ENCODE data around the gene AQP12B. TPM values are rescaled to one million over a fixed set of nuclear protein-coding genes. Genes with fewer than 3 reads are reported as not detected.
A peak's percentile ranks its signal among the peaks of the same experiment; 100 is the strongest.

AQP12B gene
- total RNA-seq, 1 donor from 2014 or later, result not detected

DNA sequence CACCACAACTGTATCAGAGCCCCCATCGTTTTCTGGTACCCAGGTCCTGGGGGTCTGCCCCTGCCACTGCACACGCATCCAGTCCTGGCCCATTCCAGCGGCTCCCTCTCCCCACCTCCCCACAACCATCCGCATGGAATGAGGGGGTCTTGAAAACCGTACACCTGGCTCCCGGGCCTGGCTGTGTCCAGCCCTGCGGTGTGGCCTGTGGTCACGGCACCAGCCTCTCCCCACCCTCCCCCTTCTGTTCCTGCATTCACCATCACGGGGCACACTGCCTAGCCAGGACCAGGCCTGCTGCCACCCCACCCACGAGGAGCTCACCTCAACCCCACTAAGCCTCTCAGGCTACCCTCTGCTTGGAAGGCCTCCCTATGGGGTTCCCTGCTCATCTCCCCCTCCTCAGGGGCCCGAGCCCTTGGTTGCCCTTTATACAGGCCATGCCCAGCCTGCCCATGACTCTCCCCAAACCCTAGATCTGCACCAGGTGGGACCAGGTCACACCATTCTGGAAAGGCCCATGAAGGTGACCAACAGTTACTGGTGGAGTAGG, 46.0 kb downstream of the AQP12B start:
- intact Hi-C loops (cut with micrococcal nuclease), result no loop called here
- DNase-seq, result peak; percentile 6

DNA sequence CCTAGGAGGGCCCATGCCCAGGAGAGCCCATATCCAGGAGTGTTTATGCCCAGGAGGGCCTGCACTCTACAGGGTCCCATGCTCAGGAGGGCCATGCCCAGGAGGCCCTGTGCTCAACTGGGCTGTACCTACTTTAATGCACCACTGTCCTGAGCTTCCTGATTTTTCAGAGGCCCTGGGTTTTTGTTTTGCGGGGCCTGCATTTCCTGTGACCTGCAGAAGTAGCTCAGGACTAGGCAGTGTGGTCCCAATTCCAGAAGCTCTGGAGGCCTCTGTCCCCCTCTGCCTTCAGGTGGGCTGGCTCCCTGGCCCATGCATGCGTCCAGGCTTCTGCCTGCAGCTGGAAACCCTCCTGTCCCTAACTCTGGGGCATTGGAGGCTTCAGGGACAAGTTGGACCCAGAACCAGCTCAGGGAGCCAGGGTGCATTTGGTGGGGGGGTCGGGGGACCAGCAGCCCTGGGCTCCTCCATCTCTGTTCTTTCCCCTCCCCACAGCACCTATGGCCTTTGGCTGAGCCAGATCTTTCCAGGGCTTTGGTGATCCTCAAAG, 46.6 kb downstream of the AQP12B start:
- Histone ChIP-seq H3K4me1 (no peaks in the 10 kb centered on the region), H3K36me3 (no peaks in the 10 kb centered on the region), H3K9me3 (replicated peaks) (peaks cover 14% of the 10 kb centered on the region), H3K4me3 (no peak overlapping the region), H3K27ac (replicated peaks) (no peak overlapping the region), H3K27me3 (ENCODE audit: low read depth) (peaks cover 5% of the 10 kb centered on the region)
- DNase-seq, result peak; percentile 6
- intact Hi-C loops (cut with micrococcal nuclease), result no loop called here
- TF ChIP-seq, protein P1, sequence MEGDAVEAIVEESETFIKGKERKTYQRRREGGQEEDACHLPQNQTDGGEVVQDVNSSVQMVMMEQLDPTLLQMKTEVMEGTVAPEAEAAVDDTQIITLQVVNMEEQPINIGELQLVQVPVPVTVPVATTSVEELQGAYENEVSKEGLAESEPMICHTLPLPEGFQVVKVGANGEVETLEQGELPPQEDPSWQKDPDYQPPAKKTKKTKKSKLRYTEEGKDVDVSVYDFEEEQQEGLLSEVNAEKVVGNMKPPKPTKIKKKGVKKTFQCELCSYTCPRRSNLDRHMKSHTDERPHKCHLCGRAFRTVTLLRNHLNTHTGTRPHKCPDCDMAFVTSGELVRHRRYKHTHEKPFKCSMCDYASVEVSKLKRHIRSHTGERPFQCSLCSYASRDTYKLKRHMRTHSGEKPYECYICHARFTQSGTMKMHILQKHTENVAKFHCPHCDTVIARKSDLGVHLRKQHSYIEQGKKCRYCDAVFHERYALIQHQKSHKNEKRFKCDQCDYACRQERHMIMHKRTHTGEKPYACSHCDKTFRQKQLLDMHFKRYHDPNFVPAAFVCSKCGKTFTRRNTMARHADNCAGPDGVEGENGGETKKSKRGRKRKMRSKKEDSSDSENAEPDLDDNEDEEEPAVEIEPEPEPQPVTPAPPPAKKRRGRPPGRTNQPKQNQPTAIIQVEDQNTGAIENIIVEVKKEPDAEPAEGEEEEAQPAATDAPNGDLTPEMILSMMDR (IDR thresholded peaks at IDR 0.05; ENCODE audit: borderline replicate concordance), result no peak

More for the DNA sequence above, 46.0 kb downstream of the AQP12B start:
- H3K9me3 ChIP-seq (replicated peaks), result peaks cover 14% of the 10 kb centered on the region
- H3K36me3 ChIP-seq, result no peaks in the 10 kb centered on the region
- no peak overlapping the region for H3K27ac ChIP-seq (replicated peaks)
- TF ChIP-seq, protein P1 (IDR thresholded peaks at IDR 0.05; ENCODE audit: borderline replicate concordance), result no peak
- peaks cover 5% of the 10 kb centered on the region for H3K27me3 ChIP-seq (ENCODE audit: low read depth)
- H3K4me3 ChIP-seq, result no peak overlapping the region
- no peaks in the 10 kb centered on the region for H3K4me1 ChIP-seq

DNA sequence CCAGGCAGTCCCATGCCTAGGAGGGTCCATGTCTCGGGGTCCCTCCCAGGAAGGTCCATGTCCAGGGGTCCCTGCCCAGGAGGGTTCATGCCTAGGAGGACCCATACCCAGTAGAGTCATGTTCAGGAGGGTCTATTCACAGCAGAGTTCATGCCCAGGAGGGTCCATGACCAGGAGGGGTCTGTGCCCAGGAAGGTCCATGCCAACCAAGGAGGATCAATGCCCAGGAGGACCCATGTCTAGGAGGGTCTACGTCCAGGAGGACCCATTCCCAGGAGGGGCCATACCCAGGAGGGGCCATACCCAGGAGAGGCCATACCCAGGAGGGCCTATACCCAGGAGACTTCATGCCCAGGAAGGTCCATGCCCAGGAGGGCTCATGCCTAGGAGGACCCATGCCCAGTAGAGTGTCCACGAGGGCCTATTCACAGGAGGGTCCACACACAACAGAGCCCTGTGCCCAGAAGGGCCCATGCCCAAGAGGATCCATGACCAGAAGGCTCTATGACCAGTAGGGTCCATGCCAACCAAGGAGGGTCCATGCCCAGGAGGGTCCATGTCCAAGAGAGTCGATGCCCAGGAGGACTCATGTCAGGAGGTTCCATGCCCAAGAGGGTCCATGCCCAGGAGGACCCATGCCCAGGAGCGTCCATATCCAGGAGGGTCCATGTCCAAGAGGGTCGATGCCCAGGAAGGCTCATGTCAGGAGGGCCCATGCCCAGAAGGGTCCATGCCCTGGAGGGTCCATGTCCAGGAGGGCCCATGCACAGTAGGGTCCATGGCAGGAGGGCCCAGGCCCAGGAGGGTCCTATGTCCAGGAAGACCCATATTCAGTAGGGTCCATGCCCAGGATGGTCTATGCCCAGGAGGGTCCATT, 47.3 kb downstream of the AQP12B start:
- no peak overlapping the region for H3K27ac ChIP-seq (replicated peaks)
- TF ChIP-seq, protein P1 (IDR thresholded peaks at IDR 0.05; ENCODE audit: borderline replicate concordance), result no peak
- H3K4me3 ChIP-seq, result no peak overlapping the region
- peak; percentile 5 for DNase-seq
- peaks cover 5% of the 10 kb centered on the region for H3K27me3 ChIP-seq (ENCODE audit: low read depth)
- H3K36me3 ChIP-seq, result no peaks in the 10 kb centered on the region
- peaks cover 14% of the 10 kb centered on the region for H3K9me3 ChIP-seq (replicated peaks)
- intact Hi-C loops (cut with micrococcal nuclease), result no loop called here
- no peaks in the 10 kb centered on the region for H3K4me1 ChIP-seq

DNA sequence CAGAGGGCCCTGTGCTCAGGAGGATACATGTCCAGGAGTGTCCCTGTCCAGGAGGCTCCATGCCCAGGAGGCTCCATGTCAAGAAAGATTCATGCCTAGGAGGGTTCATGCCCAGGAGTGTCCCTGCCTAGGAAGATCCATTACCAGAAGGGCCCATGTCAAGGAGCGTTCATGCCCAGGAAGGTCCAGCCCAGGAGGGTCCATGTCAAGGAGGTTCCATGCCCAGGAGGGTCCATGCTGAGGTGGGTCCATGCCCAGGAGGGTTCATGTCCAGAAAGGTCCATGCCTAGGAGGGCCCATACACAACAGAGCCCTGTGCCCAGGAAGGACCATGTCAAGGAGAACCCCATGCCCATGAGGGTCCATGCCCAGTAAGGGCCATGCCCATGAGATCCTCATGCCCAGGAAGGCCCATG, 50.4 kb downstream of the AQP12B start:
- H3K9me3 ChIP-seq (replicated peaks), result peaks cover 14% of the 10 kb centered on the region
- H3K4me3 ChIP-seq, result no peak overlapping the region
- H3K4me1 ChIP-seq, result no peaks in the 10 kb centered on the region
- H3K27ac ChIP-seq (replicated peaks), result no peak overlapping the region
- DNase-seq, result peak; percentile 4
- H3K27me3 ChIP-seq (ENCODE audit: low read depth), result no peaks in the 10 kb centered on the region
- no peaks in the 10 kb centered on the region for H3K36me3 ChIP-seq
- intact Hi-C loops (cut with micrococcal nuclease), result no loop called here
- TF ChIP-seq, protein P1 (IDR thresholded peaks at IDR 0.05; ENCODE audit: borderline replicate concordance), result no peak

DNA sequence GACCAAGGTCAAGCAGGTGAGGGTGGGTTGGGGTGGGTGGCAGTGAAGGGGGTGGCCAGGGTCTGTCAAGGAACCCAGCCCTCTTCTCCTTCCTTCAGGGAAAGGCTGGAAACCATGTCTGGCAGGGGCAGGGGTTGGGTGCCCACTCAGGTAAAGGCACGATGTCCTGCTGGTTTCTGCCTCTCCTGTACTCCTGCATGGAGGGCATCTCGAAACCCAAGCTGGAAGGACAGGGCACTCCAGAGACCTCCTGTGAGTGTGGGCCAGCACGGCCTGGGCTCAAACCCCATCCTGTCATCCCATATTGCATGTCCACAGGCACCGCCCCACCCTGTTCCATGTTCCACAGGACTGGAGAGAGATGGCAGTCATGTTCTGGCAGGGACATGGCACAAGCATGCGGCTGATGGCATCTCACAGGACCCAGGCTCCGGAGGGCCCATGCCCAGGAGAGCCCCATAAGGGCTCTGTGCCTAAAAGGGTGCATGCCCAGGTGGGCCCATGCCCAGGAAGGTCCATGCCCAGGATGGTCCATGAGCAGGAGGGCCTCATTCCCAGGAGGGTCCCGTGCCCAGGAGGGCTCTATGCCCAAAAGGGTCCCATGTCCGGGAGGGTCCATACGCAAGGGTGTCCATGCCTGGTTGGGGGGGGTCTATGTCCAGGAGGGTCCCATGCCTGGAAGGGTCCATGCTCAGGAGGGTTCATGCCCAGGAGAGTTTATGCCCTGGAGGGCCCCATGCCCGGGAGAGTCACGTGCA, 51.0 kb downstream of the AQP12B start:
- TF ChIP-seq, protein P1 (IDR thresholded peaks at IDR 0.05; ENCODE audit: borderline replicate concordance), result no peak
- H3K27ac ChIP-seq (replicated peaks), result no peak overlapping the region
- H3K4me3 ChIP-seq, result no peak overlapping the region
- no peaks in the 10 kb centered on the region for H3K36me3 ChIP-seq
- H3K9me3 ChIP-seq (replicated peaks), result peaks cover 14% of the 10 kb centered on the region
- H3K27me3 ChIP-seq (ENCODE audit: low read depth), result no peaks in the 10 kb centered on the region
- H3K4me1 ChIP-seq, result no peaks in the 10 kb centered on the region
- intact Hi-C loops (cut with micrococcal nuclease), result no loop called here
- no peak for DNase-seq

Data from left ventricle myocardium inferior (tissue), 1 donor.